GM18499 (cell line): ENCODE results near the gene DHRS4L2.
"Not testable (repeated sequence)": the region's sequence is repeated elsewhere in the genome, so short reads cannot be mapped to it uniquely, and the experiment has no call there.

Experiments used
- ATAC-seq: cut with Tn5 transposase; IDR thresholded peaks from one replicate; pipeline ENCODE4 v1.9.1; 2021; ENCODE audit warnings: moderate number of reproducible peaks; ENCODE audit not compliant: insufficient read depth, unreplicated experiment

Gene DHRS4L2

DNA sequence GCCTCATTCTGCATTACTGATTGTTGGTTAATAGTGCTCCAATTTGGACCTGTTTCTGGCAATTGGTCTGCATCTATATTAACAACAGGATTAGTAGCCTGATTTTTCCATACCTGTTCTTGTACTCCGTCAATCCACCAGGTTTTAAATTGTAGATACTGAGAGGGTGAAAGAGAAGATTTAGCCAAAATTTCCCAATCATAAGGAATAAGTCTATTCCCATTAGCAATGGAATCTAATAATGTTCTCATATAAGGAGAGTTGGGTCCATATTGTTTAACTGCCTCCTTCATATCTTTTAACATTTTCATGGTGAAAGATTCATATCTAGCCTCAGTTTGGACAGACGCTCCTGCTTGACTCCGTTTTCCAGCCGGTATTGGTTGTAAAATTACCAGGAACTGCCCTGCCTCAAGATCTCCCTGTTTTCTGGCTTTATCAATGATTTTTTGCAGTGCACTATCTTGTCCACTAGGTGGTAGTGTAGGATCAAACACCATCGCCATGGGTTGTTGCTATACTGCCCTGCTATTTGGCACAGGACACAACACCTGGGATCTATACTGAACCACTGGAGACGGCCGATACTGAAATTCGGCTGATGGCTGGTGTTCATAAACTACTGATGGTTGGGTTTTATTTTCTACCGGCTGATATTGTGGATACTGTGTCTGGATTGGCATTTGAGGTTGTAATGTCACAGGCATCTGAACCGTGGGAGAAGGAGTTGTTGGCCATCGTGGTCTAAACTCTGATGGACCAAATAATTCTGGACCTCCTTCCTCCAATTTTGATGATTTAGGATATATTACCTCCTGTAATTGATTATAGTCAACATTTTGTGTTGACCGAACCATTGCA, 25.2 kb downstream of the DHRS4L2 start:
- no peak for ATAC-seq

DNA sequence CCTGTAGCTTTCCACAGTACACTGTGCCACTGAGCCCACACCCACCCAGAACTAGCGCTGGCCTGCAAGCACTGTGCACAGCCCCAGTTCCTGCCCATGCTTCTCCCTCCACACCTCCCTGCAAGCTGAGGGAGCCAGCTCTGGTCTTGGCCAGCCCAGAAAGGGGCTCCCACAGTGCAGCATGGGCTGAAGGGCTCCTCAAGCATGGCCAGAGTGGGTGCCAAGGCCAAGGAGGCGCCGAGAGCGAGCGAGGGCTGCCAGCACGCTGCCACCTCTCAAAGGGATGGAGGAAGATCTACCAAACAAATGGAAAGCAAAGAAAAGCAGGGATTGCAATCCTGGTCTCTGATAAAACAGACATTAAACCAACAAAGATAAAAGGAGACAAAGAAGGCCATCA, 27.0 kb downstream of the DHRS4L2 start:
- not testable (repeated sequence) for ATAC-seq

DNA sequence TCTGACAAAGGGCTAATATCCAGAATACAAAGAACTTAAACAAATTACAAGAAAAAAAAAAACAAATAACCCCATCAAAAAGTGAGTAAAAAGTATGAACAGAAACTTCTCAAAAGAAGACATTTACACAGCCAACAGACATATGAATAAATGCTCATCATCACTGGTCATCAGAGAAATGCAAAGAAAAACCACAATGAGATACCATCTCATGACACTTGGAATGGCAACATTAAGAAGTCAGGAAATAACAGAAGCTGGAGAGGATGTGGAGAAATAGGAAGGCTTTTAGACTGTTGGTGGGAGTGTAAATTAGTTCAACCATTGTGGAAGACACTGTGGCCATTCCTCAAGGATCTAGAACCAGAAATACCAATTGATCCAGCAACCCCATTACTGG, 30.2 kb downstream of the DHRS4L2 start:
- not testable (repeated sequence) for ATAC-seq

DNA sequence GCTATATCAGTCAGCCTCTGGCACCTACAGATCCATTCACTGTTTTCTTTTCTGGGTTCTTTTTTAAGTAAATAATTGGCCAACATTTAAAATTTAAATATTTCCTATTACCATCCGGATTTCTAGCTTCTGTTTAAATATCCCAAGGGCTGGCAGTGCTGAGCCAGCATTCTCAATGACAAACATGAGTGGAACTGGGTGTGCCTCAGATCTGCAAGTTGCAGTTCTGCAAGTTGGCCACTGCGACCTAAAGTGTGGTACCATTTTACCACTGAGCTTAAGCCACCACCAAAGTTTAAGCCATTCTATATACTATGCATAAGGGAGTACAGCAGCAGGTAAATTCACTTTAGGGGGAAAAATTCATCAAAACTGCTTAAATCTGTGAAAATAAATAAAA, 31.2 kb downstream of the DHRS4L2 start:
- ATAC-seq = not testable (repeated sequence)

GRCh38 chr14:24020520-24020919, 31.8 kb downstream of the DHRS4L2 start:
- not testable (repeated sequence) for ATAC-seq

DNA sequence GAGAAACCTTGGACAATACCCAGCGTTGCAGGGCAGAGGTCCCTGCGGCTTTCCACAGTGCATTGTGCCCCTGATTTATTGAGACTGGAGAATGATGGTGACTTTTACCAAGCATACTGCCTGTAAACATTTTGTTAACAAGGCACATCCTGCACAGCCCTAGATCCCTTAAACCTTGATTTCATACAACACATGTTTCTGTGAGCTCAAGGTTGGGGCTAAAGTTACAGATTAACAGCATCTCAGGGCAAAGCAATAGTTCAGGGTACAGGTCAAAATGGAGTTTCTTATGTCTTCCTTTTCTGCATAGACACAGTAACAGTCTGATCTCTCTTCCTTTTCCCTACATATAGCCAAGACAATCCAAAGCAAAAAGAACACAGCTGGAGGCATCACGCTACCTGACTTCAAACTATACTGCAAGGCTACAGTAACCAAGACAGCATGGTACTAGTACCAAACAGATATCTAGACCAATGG, 36.2 kb downstream of the DHRS4L2 start:
- ATAC-seq = not testable (repeated sequence)

GRCh38 chr14:24029687-24030086, 41.0 kb downstream of the DHRS4L2 start:
- not testable (repeated sequence) for ATAC-seq

GRCh38 chr14:24031331-24031730, 42.6 kb downstream of the DHRS4L2 start:
- not testable (repeated sequence) for ATAC-seq

GRCh38 chr14:24032727-24033418, 44.1 kb downstream of the DHRS4L2 start:
- no peak for ATAC-seq

GRCh38 chr14:24035769-24036168, 47.0 kb downstream of the DHRS4L2 start:
- ATAC-seq = not testable (repeated sequence)

DNA sequence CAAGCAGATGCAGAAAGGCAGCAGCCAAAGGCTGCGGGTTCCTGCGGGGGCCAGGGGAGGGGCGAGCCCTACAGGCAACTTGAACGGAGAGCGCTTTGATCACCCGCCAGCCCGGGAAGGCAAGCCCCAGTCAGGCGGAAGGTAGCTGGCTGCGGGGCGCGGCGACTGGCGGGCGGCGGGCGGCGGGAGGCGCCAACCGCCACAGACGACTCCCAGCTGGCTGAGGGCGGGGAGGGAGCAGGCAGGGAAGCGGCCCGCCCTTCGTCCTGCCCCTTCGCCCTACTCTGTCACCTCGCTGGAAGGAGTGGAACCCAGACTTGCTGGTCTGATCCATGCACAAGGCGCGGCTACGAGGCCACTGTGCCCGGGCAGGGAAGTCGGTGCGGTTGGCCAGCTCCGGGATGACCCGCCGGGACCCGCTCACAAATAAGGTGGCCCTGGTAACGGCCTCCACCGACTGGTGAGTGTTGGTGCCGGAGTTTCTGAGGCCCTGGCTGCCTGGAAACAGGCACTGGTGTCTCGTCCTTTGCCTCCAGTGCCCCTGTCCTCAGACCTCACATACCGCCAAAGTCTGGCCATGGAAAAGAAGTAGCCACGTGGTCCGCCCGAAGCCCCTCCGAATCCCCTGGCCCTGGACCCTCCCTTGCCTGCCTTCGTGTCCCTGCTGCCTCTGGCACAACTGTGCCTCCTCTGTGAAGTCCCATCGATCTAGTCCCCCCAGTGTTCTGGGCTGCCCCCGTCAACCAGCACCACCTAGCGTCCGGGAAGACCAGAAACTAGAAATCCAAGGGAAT, 47.6 kb downstream of the DHRS4L2 start:
- ATAC-seq = no peak

- ATAC-seq = not testable (repeated sequence)
Observed at GRCh38 chr14:24036963-24037657, 48.4 kb downstream of the DHRS4L2 start.

DNA sequence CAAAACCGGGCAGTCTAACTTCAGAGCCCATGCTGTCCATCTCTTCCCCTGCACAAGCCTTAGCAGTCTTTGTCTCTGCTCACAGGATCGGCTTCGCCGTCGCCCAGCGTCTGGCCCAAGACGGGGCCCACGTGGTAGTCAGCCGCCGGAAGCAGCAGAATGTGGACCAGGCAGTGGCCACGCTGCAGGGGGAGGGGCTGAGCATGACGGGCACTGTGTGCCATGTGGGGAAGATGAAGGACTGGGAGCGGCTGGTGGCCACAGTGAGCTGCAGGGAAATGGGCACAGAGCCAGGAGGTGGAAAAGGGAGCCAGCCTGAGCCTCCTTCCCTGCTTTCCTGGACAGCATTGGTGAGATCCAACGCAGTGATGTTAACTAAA, 48.9 kb downstream of the DHRS4L2 start:
- ATAC-seq = no peak

GRCh38 chr14:24038686-24039085, 50.0 kb downstream of the DHRS4L2 start:
- no peak for ATAC-seq

DNA sequence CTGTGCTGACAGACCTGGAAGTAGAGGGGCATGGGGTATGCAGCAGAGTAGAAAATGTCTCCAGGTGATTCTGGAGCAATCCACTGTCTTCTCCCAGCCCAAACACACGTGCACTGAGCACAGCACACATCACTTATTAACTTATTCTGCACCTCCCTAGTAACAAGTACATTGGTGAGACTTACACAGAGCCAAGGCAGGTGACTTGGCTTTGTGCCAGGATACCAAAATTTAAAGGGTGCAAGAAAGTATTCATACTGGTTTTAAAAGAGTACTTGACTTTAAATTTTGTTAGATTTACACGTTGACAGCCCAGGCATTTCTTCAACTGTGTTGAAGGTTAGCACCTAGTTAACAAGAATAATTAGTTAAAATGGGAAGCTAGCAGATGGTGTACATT, 52.0 kb downstream of the DHRS4L2 start:
- ATAC-seq = no peak

DNA sequence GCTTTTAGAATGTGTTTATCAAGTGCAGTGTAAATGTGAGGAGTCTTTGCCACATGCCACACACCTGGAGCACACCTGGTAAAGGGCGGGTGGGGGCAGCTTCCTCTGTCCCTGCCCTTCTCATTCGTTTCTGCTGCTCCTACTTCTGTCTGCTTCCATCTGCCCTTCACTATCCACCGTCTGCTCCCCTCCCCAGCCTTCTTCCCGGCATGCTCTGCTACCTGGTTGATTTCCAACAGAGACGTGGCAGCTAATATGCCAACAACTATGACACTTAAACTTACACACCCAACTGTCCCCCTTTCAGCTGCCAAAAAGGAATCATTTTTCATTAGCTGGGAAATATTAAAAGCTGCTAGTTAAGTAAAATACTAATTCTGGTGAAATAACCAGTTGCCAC, 54.0 kb downstream of the DHRS4L2 start:
- ATAC-seq = no peak

DNA sequence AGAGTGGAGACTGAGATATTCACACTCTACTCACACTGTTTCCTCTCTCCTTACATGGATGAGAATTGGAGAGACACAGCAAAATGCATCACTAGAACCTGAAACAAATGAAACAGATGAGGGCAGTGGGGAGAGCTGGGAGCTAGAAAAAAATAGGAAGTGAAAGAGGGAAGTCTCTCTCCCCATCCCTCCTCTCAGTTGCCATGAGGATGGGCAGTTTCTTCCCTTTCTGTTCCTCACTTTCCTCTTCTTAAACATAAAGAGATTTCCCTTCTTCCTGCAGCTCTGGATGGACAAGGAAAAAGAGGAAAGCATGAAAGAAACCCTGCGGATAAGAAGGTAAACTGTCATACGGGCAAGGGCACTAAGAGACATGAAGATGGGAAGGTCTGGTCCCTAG, 60.3 kb downstream of the DHRS4L2 start:
- ATAC-seq = not testable (repeated sequence)

DNA sequence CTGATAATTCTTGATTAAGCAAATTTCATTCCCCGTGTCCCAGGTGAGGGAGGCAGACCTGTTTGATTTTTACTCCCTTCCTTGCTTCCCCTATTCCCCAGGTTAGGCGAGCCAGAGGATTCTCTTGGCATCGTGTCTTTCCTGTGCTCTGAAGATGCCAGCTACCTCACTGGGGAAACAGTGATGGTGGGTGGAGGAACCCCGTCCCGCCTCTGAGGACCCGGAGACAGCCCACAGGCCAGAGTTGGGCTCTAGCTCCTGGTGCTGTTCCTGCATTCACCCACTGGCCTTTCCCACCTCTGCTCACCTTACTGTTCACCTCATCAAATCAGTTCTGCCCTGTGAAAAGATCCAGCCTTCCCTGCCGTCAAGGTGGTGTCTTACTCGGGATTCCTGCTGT, 62.0 kb downstream of the DHRS4L2 start:
- not testable (repeated sequence) for ATAC-seq

GRCh38 chr14:24051176-24051788, 62.6 kb downstream of the DHRS4L2 start:
- no peak for ATAC-seq
